ENCODE results near the gene ADAMTS17. TPM values are rescaled to one million over a fixed set of nuclear protein-coding genes. Genes with fewer than 3 reads are reported as not detected.

ADAMTS17 gene
- total RNA-seq, 8 experiments from 2014 or later, result 0.33 to 2.1 (median 1.1) TPM

DNA sequence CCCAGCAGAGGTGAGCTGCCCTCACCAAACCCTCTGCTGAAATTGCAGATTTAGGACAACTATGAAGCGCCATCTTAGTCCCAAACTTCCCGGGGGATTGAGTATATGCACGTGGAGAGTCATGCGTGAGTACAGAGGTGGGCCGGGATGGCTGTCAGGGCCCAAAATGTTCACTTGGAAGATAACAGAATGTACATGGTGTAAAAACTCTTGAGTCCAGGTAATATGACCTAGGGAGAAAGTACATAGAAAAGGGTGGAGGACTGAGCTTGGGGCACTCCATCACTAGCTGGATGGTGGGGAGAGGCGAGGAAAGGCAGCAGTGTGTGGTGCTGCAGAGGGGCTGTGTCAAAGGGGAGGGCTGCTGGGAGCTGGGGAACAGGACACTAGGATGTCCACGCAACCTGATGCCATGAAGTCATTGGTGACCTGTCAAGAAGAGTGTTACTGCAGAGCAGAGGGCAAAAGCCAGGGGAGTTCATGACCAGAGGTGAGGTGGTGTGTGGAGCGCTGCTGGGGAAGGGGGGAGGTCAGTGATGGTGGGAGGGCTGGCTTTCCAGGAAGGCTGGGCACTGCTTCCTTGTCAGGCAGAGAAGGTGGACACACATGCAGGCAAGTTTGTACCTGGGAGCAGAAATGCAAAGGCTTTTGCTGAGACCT lies 372.4 kb downstream of the ADAMTS17 start:
- Histone ChIP-seq H3K27ac (no peak overlapping the region), H3K4me3 (no peak overlapping the region), H3K4me1 (replicated peaks in 1 of 2) (no peaks in the 10 kb centered on the region)
- 20 to 100% (median 95%) methylated on average over 1 to 4 of the region's 8 CpGs; no CpG with 5 or more reads in 4 of the 10 experiments for WGBS, 10 experiments
- in situ Hi-C loops (cut with MboI; ENCODE audit: low pct_unique_long_range_greater_than_20kb in 2 of 9, low sequenced_read_pairs in 9 of 9, unreplicated experiment in 9 of 9), result loop anchor here in 1 of 9 experiments (25.0 kb wide), 1 partner anchor 368 kb away; the partner anchor contains the start of gene ADAMTS17
- ATAC-seq (replicated peaks in 6 of 8), result no peak

- H3K4me1 ChIP-seq (replicated peaks in 1 of 2), result no peaks in the 10 kb centered on the region
- in situ Hi-C loops (cut with MboI; ENCODE audit: low pct_unique_long_range_greater_than_20kb in 2 of 9, low sequenced_read_pairs in 9 of 9, unreplicated experiment in 9 of 9), result loop anchor here in 1 of 9 experiments (25.0 kb wide), 1 partner anchor 369 kb away; the partner anchor contains the start of gene ADAMTS17
- ATAC-seq (replicated peaks in 6 of 8), result no peak
- WGBS, 10 experiments, result 48 to 100% (median 80%) methylated on average over 1 to 5 of the region's 11 CpGs; no CpG with 5 or more reads in 3 of the 10 experiments
- no peak overlapping the region for H3K4me3 ChIP-seq
- H3K27ac ChIP-seq, result no peak overlapping the region
Observed at GRCh38 chr15:99967841-99968371, 373.9 kb downstream of the ADAMTS17 start.

DNA sequence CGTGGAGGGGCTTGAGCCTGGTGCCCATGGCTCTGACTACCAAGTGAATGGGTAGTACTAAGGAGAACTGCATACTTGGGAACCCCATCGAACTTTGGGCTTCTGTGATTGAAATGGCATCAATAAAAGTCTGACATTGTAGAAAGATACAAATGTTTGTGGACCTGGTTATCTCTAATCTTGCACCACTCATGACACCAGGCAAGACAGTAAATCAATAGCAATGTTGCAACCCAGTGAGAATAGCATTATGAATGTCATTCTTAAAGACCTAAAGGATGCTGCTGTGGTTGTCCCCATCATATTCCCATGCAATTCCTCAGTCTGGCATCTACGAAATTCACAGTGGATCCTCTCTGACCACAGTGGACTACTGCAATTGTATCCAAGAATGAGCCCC lies 375.0 kb downstream of the ADAMTS17 start:
- Histone ChIP-seq H3K4me1 (replicated peaks in 1 of 2) (no peaks in the 10 kb centered on the region), H3K27ac (no peak overlapping the region), H3K4me3 (no peak overlapping the region)
- 10 to 72% (median 60%) methylated on average over 1 to 3 of the region's 3 CpGs; no CpG with 5 or more reads in 1 of the 10 experiments for WGBS, 10 experiments
- in situ Hi-C loops (cut with MboI; ENCODE audit: low pct_unique_long_range_greater_than_20kb in 2 of 9, low sequenced_read_pairs in 9 of 9, unreplicated experiment in 9 of 9), result loop anchor here in 1 of 9 experiments (25.0 kb wide), 1 partner anchor 370 kb away; the partner anchor contains the start of gene ADAMTS17
- no peak for ATAC-seq (replicated peaks in 6 of 8)

GRCh38 chr15:99965376-99965775 lies 376.4 kb downstream of the ADAMTS17 start:
- in situ Hi-C loops (cut with MboI; ENCODE audit: low pct_unique_long_range_greater_than_20kb in 2 of 9, low sequenced_read_pairs in 9 of 9, unreplicated experiment in 9 of 9), result loop anchor here in 1 of 9 experiments (25.0 kb wide), 1 partner anchor 372 kb away; the partner anchor contains the start of gene ADAMTS17
- no peak overlapping the region for H3K27ac ChIP-seq
- 37 to 100% (median 83%) methylated on average over 1 to 5 of the region's 7 CpGs; no CpG with 5 or more reads in 3 of the 10 experiments for WGBS, 10 experiments
- H3K4me1 ChIP-seq (replicated peaks in 1 of 2), result no peaks in the 10 kb centered on the region
- no peak for ATAC-seq (replicated peaks in 6 of 8)
- no peak overlapping the region for H3K4me3 ChIP-seq

DNA sequence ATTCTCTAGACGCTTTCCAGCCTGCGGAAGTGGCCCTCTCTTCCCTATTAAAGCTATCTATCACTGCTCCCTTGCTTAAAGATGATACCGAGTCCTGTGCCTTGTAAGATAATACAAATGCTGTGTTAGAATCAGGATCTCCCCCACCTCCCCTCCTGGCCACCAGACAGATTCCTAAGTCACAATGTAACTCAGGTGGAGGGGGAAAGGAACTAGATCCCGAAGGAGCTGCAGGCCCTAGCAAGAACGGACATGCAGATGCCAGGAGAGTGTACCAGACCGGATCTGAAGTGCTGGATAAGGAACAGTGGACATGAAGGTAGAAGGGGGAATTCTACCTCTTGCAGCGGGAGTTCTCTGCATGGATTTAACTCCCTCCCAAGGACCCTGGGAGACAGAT lies 377.8 kb downstream of the ADAMTS17 start:
- no peak overlapping the region for H3K4me3 ChIP-seq
- H3K4me1 ChIP-seq (replicated peaks in 1 of 2), result no peaks in the 10 kb centered on the region
- 8 to 90% (median 69%) methylated on average over 2 to 6 of the region's 7 CpGs; no CpG with 5 or more reads in 2 of the 10 experiments for WGBS, 10 experiments
- no peak for ATAC-seq (replicated peaks in 6 of 8)
- no peak overlapping the region for H3K27ac ChIP-seq
- in situ Hi-C loops (cut with MboI; ENCODE audit: low pct_unique_long_range_greater_than_20kb in 2 of 9, low sequenced_read_pairs in 9 of 9, unreplicated experiment in 9 of 9), result loop anchor here in 1 of 9 experiments (25.0 kb wide), 1 partner anchor 373 kb away; the partner anchor contains the start of gene ADAMTS17

DNA sequence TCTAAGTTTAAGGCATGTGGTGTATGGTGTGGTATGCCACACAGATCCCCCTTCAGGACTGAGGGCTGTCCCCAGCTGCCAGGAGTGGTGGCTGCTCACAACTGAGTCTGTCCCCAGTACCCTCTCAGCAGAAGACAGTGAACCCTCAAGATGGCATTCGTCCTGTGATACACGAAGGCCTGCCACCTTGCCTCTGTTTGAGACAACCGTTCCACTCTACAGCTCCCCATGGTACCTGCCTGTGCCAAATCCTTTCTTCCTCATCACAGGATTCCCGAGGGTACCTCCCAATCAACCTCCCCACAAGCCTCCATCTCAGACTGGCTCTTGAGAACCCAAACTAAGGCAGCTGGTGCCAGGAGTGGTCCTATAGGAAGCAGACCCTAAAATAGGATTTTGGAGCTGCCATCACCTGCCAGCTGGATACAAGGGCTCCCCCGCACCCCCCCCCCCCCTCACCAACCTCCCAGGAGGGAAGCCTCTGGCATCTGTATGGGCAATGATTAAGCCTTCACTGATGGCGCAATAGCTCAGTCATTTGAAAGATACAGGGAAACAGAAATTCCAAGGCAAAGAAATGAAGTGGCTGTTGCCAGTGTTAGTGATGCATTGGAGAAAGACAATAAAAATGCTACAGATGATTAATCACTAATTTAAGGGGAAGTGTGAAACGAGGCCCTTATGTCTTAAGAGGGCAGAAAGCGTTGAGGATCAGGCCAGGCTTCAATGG lies 378.5 kb downstream of the ADAMTS17 start:
- in situ Hi-C loops (cut with MboI; ENCODE audit: low pct_unique_long_range_greater_than_20kb in 2 of 9, low sequenced_read_pairs in 9 of 9, unreplicated experiment in 9 of 9), result loop anchor here in 1 of 9 experiments (25.0 kb wide), 1 partner anchor 374 kb away; the partner anchor contains the start of gene ADAMTS17
- Histone ChIP-seq H3K4me1 (replicated peaks in 1 of 2) (no peaks in the 10 kb centered on the region), H3K4me3 (no peak overlapping the region), H3K27ac (no peak overlapping the region)
- ATAC-seq (replicated peaks in 6 of 8), result no peak
- WGBS, 10 experiments, result 0 to 80% (median 32%) methylated on average over 1 to 5 of the region's 8 CpGs; no CpG with 5 or more reads in 5 of the 10 experiments

DNA sequence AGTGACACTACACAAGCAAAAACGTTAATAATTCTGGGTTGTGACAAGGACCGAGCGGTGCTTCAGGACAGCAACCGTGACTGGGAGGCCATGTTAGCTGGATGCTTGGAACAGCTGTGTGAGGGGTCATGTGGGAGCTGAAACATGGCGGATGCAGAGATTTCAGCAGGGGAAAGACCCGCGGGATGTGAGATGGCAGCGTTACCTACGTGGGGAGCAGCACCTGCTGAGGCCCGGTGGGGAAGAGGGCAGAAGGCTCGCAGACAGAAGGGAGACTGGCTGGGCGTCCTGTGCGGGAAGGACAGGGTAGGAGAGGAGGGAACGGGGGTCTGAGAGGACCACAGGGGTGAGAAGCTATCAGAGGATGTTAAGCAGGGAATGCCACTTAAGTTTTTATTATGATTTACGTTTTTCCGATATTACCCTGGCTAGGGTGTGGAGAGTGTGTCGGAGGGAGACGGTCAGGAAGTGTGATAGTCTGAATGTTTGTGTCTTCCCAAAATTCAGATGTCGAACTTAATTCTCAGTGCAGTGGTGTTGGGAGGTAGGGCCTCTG lies 379.7 kb downstream of the ADAMTS17 start:
- WGBS, 10 experiments, result 59 to 93% (median 73%) methylated on average over 1 to 16 of the region's 19 CpGs; no CpG with 5 or more reads in 1 of the 10 experiments
- H3K4me1 ChIP-seq (replicated peaks in 1 of 2), result no peaks in the 10 kb centered on the region
- no peak overlapping the region for H3K4me3 ChIP-seq
- no peak for ATAC-seq (replicated peaks in 6 of 8)
- H3K27ac ChIP-seq, result no peak overlapping the region
- in situ Hi-C loops (cut with MboI; ENCODE audit: low pct_unique_long_range_greater_than_20kb in 2 of 9, low sequenced_read_pairs in 9 of 9, unreplicated experiment in 9 of 9), result loop anchor here in 1 of 9 experiments (25.0 kb wide), 1 partner anchor 375 kb away; the partner anchor contains the start of gene ADAMTS17

DNA sequence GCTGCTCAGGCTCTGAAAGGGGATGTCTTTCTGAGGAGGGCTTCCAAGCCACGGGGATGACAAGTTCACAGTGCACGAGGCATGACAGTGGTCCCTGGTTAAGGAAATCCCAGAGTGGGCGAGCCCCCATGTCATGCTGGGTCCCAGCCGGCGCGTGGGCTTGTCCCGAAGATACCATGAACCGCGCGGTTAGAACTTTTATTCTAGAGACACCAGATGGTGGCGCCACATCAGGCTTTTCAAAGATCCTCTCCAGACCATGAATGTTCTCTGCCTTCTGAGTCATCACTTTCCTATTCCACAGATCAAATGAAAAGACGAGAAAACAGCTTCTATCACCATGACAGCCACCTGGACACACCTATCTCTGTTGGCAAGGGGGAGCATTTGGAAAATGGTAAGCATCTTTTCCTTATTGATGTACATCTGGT lies 380.7 kb downstream of the ADAMTS17 start:
- peak in 3 of 8 experiments; percentile 35 to 62 (median 58) for ATAC-seq (replicated peaks in 6 of 8)
- WGBS, 10 experiments, result 13 to 65% (median 50%) methylated on average over 1 to 12 of the region's 12 CpGs; no CpG with 5 or more reads in 3 of the 10 experiments
- Histone ChIP-seq H3K4me1 (replicated peaks in 1 of 2) (no peaks in the 10 kb centered on the region), H3K4me3 (no peak overlapping the region), H3K27ac (no peak overlapping the region)
- in situ Hi-C loops (cut with MboI; ENCODE audit: low pct_unique_long_range_greater_than_20kb in 2 of 9, low sequenced_read_pairs in 9 of 9, unreplicated experiment in 9 of 9), result loop anchor here in 1 of 9 experiments (25.0 kb wide), 1 partner anchor 376 kb away; the partner anchor contains the start of gene ADAMTS17

DNA sequence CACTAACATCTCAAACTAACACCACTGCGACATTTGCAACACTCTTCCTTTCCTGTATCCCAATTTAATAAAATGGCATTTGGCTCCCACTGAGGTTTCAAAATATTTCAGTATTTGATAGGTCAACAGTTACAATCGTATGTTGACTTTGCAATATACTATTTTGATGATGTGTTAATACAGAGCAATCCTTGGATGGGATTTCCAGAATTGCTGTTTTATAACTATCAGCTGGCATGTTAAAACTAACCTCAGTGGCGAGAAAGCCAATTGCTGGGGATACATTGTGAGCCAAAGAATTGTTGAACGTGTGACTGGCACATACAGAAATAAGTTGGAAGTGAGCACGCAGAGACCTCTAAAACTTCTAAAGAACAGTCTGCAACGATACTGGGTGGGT lies 382.4 kb downstream of the ADAMTS17 start:
- no peak for ATAC-seq (replicated peaks in 6 of 8)
- in situ Hi-C loops (cut with MboI; ENCODE audit: low pct_unique_long_range_greater_than_20kb in 2 of 9, low sequenced_read_pairs in 9 of 9, unreplicated experiment in 9 of 9), result loop anchor here in 1 of 9 experiments (25.0 kb wide), 1 partner anchor 378 kb away; the partner anchor contains the start of gene ADAMTS17
- no peak overlapping the region for H3K4me3 ChIP-seq
- H3K4me1 ChIP-seq (replicated peaks in 1 of 2), result no peaks in the 10 kb centered on the region
- WGBS, 10 experiments, result 4 to 86% (median 62%) methylated on average over 2 to 6 of the region's 6 CpGs
- H3K27ac ChIP-seq, result no peak overlapping the region

DNA sequence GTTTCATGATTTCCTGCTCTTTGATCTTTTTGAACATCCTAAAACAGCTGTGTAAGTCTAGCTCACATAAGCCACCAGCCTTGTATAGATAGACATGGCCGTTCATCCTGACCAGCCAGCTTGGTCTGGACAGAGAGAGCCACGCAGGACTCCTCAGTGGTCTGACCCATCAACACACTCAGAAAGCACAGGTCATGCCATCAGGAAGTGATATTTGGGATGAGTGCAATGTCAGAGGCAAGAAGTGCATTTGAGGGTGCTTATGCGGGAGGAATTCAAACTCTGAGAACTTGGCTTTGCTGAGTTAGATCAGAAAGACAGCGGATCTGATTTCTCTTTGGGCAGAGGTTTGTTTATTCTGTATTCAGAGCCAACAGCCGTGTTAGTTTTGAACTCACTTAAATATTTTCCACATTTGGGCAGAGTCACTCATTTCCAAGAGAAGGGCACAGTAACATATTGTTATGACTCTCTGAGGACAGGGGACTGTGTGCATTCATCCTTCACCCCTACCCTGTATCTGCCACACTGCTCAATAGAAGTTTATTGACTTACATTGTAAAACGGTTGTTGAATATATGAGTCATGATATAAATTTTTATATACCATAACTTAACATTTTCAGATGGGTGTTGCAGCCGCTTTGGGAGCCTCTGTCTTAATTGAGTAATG lies 383.2 kb downstream of the ADAMTS17 start:
- no peak for ATAC-seq (replicated peaks in 6 of 8)
- 0 to 84% (median 60%) methylated on average over 1 to 5 of the region's 7 CpGs; no CpG with 5 or more reads in 1 of the 10 experiments for WGBS, 10 experiments
- in situ Hi-C loops (cut with MboI; ENCODE audit: low pct_unique_long_range_greater_than_20kb in 2 of 9, low sequenced_read_pairs in 9 of 9, unreplicated experiment in 9 of 9), result loop anchor here in 1 of 9 experiments (25.0 kb wide), 1 partner anchor 379 kb away; the partner anchor contains the start of gene ADAMTS17

DNA sequence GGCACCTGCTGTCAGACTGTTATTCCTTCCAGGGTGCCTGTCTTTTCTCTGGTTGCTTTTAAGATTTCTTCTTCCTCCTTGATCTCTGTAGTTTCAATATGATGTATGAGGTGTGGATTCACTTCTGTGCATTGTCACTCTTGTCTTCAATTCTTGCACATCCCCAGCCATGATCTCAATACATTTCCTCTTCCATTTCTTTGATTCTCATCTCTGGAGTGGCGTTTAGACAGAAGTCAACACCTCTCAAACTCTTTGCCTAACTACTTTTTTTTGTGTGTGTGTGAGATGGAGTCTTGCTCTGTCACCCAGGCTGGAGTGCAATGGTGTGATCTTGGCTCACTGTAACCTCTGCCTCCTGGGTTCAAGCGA lies 384.1 kb downstream of the ADAMTS17 start:
- Histone ChIP-seq H3K4me3 (no peak overlapping the region), H3K27ac (no peak overlapping the region), H3K4me1 (replicated peaks in 1 of 2) (no peaks in the 10 kb centered on the region)
- in situ Hi-C loops (cut with MboI; ENCODE audit: low pct_unique_long_range_greater_than_20kb in 2 of 9, low sequenced_read_pairs in 9 of 9, unreplicated experiment in 9 of 9), result loop anchor here in 1 of 9 experiments (25.0 kb wide), 1 partner anchor 380 kb away; the partner anchor contains the start of gene ADAMTS17
- ATAC-seq (replicated peaks in 6 of 8), result no peak
- whole genome bisulfite sequencing, 10 experiments, result 14 to 100% (median 70%) methylated on average over 1 to 2 of the region's 2 CpGs; no CpG with 5 or more reads in 5 of the 10 experiments

More for the DNA sequence above, 383.2 kb downstream of the ADAMTS17 start:
- Histone ChIP-seq H3K4me3 (no peak overlapping the region), H3K27ac (no peak overlapping the region), H3K4me1 (replicated peaks in 1 of 2) (no peaks in the 10 kb centered on the region)
